Stimulated activated naive CD8-positive, alpha-beta T cell treated with anti-CD3 and anti-CD28 coated beads, Interleukin-15, amount 100 ng/mL, for 72 hours (primary cell): ENCODE results near the gene PDE8B.

Experiments
- ATAC-seq: fragments of 150-1000 bp; cut with Tn5 transposase; 2 replicates; pipeline ENCODE4 v1.10.0; 2021; ENCODE audit warnings: mild to moderate bottlenecking, moderate library complexity
- DNase-seq, 2 donors: peaks; one replicate each; pipeline ENCODE4 v3.0.0; 2021 to 2022
- H3K27ac Mint-ChIP-seq, 2 donors: one replicate each; pipeline ENCODE4 v1.8.0; 2022; ENCODE audit warnings: mild to moderate bottlenecking in 2 of 2, mixed read lengths in 2 of 2, moderate library complexity in 2 of 2
- H3K27me3 Mint-ChIP-seq: one replicate; pipeline ENCODE4 v1.8.0; 2022; ENCODE audit warnings: mixed read lengths
- H3K4me1 Mint-ChIP-seq: one replicate; pipeline ENCODE4 v1.8.0; 2022; ENCODE audit warnings: mild to moderate bottlenecking, mixed read lengths
- H3K4me3 Mint-ChIP-seq, 2 donors: one replicate each; pipeline ENCODE4 v1.8.0; 2022; ENCODE audit warnings: mild to moderate bottlenecking in 2 of 2, mixed read lengths in 2 of 2, moderate library complexity in 1 of 2
- H3K9me3 Mint-ChIP-seq, 2 donors: one replicate each; pipeline ENCODE4 v1.8.0; 2022; ENCODE audit warnings: mixed read lengths in 2 of 2

PDE8B gene

DNA sequence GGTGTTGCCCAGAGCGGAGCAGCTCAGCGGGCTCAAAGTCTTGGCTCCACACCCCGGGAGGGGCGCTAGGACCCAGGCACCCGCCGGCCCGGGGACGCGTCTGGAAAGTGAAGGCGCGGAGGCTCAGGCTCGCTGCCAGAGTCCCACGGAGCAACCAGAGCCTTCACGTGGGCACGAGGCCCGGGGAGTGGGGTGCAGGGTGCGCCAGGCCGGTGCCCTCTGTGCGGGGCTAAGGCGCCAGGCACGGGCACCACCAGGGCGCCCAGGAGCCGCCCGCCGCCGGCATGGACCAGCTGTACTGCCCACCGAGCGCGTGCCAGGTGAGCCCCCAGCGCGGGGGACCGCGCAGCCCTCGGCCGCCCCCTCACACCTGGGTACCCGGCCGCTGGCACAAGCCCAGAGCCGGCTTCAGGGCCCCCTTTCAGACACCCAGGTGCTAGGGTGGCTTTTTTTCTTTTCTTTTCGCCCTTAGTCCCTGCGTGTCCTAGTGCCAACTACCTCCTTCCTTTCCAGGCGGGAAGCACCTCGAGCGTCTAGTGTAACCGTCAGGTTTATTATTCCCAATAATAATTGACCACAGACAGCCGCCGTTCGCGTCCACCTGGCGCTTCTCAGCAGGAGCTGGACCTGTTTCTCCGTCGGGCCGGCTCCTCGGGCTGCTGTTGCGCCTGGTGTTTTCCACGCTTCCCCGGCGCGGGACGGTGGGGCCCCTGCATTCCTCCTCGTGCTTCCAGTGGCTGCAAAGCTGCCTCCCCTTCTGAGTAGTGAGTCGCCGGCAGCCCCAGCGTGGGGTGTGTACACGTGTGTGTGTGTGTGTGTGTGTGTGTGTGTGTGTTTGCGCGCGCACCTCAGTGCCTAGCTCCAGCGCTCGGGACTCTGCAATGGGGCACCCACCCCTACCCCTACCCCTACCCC, 30.1 kb upstream of the PDE8B start:
- Mint-ChIP-seq H3K27ac (no peak overlapping the region), H3K9me3 (no peaks in the 10 kb centered on the region), H3K4me3 (peak overlapping the region; percentile 65 to 72)

DNA sequence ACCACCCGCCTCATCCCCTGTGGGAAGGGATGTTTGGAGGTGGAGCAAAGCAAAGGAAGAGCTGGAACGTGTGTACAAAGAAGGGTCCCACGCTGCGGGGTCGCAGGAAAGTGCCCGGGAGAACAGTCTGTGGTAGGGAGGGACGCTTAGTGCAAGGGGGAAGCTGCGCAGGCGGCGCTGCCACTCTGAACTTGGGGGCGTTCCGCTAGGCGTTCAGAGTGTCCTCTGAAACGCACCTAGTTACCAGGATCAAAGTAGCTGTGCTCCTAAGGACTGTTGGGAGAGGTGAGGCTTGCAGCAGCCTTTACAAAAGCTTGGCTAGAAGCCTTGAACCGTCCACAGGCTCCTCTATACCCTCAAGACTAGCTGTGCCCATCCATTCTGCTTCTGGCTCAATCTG, 29.3 kb upstream of the PDE8B start:
- H3K9me3 Mint-ChIP-seq = no peaks in the 10 kb centered on the region
- H3K27me3 Mint-ChIP-seq = peaks cover 45% of the 10 kb centered on the region
- H3K27ac Mint-ChIP-seq = no peak overlapping the region
- H3K4me1 Mint-ChIP-seq = peaks cover 9% of the 10 kb centered on the region
- ATAC-seq = peak; percentile 25
- no peak for DNase-seq
- H3K4me3 Mint-ChIP-seq = no peak overlapping the region

More for the DNA sequence above, 30.1 kb upstream of the PDE8B start:
- Mint-ChIP-seq H3K27me3 (peaks cover 45% of the 10 kb centered on the region), H3K4me1 (peaks cover 9% of the 10 kb centered on the region)
- ATAC-seq (peak; percentile 65), DNase-seq (no peak)

GRCh38 chr5:77181596-77182304, 28.7 kb upstream of the PDE8B start:
- peaks cover 45% of the 10 kb centered on the region for H3K27me3 Mint-ChIP-seq

GRCh38 chr5:77182367-77182766, 28.1 kb upstream of the PDE8B start:
- H3K9me3 Mint-ChIP-seq = no peaks in the 10 kb centered on the region
- peaks cover 9% of the 10 kb centered on the region for H3K4me1 Mint-ChIP-seq
- ATAC-seq (peak; percentile 46), DNase-seq (no peak)
- H3K27me3 Mint-ChIP-seq = peaks cover 45% of the 10 kb centered on the region
- H3K27ac Mint-ChIP-seq = no peak overlapping the region
- no peak overlapping the region for H3K4me3 Mint-ChIP-seq

More at GRCh38 chr5:77181596-77182304, 28.7 kb upstream of the PDE8B start:
- no peaks in the 10 kb centered on the region for H3K9me3 Mint-ChIP-seq
- ATAC-seq = no peak
- peaks cover 9% of the 10 kb centered on the region for H3K4me1 Mint-ChIP-seq
- H3K4me3 Mint-ChIP-seq = no peak overlapping the region
- DNase-seq = no peak
- no peak overlapping the region for H3K27ac Mint-ChIP-seq

DNA sequence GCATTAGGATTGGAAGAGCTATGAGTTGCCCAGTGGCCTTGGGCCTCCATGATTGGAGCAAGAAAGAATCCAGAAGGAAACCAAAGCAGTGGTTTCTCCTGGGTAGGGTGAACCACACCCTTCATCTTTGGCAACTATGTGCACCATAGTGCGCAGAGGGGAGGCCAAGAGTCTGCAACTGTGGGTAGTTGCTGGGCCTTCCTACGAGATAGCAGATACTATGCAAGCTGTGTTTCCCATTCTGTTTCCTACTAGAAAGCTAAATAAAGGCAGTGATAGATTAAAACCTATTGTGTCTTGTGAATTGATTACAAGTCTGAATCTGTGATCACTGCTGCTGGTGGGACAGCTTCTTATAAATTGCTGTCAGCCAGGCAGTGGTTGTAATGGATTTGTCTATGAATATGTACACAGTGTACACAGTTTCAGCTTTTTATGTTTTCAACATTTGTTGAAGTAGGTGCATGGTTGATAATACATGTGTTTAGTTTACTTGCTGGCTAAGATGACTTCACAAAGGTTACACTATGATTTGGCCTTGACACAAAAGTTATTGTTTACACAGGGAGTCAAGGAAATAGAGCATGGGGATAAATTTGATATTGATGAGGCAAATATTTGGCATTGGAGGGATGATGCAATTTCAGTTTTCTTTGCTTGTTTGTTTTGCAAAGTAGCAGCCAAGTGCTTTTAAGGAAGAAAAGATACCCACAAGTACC, 23.7 kb upstream of the PDE8B start:
- Mint-ChIP-seq H3K27ac (no peak overlapping the region), H3K4me1 (no peaks in the 10 kb centered on the region), H3K9me3 (no peaks in the 10 kb centered on the region), H3K27me3 (peaks cover 28% of the 10 kb centered on the region), H3K4me3 (no peak overlapping the region)
- no peak for DNase-seq
- ATAC-seq = no peak

- H3K9me3 Mint-ChIP-seq = peaks cover 0 to 3% of the 10 kb centered on the region in 2 donors
- no peak overlapping the region for H3K4me3 Mint-ChIP-seq
- no peak for ATAC-seq
- peaks cover 12% of the 10 kb centered on the region for H3K27me3 Mint-ChIP-seq
- no peaks in the 10 kb centered on the region for H3K4me1 Mint-ChIP-seq
- no peak overlapping the region for H3K27ac Mint-ChIP-seq
- DNase-seq = no peak
Observed at GRCh38 chr5:77189421-77189820, 21.1 kb upstream of the PDE8B start.

DNA sequence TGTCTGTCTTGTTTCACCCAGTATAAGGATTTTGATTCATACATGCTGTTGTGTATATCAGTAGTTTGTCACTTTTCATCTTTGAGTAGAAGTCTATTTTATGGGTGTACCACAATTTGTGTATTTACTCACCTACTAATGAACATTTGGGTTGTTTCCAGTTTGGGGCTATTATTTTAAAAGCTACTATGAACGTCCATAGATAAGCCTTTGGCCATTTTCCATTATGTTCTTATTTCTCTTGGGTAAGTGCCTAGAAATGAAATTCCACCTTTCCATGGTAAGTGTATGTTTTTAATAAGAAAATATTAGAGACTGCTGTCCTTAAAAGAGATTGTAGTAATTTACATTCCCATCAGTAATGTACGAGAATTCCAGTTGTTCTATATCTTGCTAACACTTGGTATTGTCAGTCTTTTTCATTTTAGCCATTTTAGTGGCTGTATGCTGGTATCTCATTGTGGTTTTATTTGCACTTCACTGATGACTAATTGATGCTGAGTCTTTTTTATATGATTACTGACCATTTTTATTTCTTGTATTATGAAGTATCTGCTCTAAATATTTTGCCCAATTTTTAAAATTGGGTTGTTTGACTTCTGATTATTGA, 17.9 kb upstream of the PDE8B start:
- DNase-seq (no peak), ATAC-seq (no peak)
- H3K27ac Mint-ChIP-seq = no peak overlapping the region
- no peak overlapping the region for H3K4me3 Mint-ChIP-seq
- peaks cover 3 to 16% of the 10 kb centered on the region in 2 donors for H3K9me3 Mint-ChIP-seq
- H3K27me3 Mint-ChIP-seq = peaks cover 22% of the 10 kb centered on the region
- H3K4me1 Mint-ChIP-seq = no peaks in the 10 kb centered on the region

DNA sequence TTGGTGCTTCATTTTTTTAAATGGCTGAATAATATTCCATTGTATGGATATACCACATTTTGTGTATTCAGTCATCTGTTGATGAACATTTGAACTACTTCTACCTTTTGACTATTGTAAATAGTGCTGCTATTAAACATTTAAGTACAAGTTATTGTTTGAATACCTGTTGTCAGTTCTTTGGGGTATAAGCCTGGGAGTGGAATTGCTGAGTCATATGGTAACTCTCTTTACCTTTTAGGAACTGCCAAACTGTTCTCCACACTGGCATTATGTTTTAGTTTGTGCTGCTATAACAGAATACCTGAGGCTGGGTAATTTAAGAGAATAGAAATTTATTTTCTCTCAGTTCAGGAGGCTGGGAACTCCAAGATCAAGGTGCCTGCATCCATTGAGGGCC, 15.7 kb upstream of the PDE8B start:
- H3K27ac Mint-ChIP-seq = no peak overlapping the region
- peaks cover 8 to 27% of the 10 kb centered on the region in 2 donors for H3K9me3 Mint-ChIP-seq
- DNase-seq (no peak), ATAC-seq (no peak)
- H3K27me3 Mint-ChIP-seq = peaks cover 26% of the 10 kb centered on the region
- no peaks in the 10 kb centered on the region for H3K4me1 Mint-ChIP-seq
- no peak overlapping the region for H3K4me3 Mint-ChIP-seq

- H3K4me1 Mint-ChIP-seq = no peaks in the 10 kb centered on the region
- no peak overlapping the region for H3K4me3 Mint-ChIP-seq
- no peak overlapping the region for H3K27ac Mint-ChIP-seq
- H3K27me3 Mint-ChIP-seq = peaks cover 26% of the 10 kb centered on the region
- DNase-seq (no peak), ATAC-seq (no peak)
- H3K9me3 Mint-ChIP-seq = peaks cover 8 to 27% of the 10 kb centered on the region in 2 donors
Observed at GRCh38 chr5:77197840-77198554, 12.5 kb upstream of the PDE8B start.

DNA sequence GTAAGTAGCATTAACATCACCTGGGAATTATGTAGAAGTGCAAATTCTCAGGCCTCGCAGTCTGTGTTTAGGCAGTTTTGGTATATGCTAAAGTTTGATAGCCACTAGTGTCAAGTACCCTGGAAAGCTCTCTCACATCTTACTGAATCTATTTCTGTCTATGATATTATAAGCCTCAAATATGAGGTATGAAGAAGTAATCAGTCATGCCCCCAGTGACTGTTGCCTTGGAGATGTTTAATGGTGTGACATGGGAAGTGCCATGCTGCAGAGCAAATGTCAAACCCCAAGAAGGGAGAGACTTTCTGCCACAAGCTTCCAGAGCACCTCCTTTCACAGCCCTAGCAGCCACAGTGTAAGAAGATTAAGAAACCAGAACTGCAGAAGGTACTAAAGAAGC, 9.8 kb upstream of the PDE8B start:
- peaks cover 7% of the 10 kb centered on the region for H3K4me1 Mint-ChIP-seq
- no peak overlapping the region for H3K4me3 Mint-ChIP-seq
- H3K9me3 Mint-ChIP-seq = peaks cover 8 to 16% of the 10 kb centered on the region in 2 donors
- H3K27me3 Mint-ChIP-seq = peaks cover 19% of the 10 kb centered on the region
- no peak for DNase-seq
- no peak overlapping the region for H3K27ac Mint-ChIP-seq
- no peak for ATAC-seq

- H3K4me1 Mint-ChIP-seq = peaks cover 7% of the 10 kb centered on the region
- peaks cover 28% of the 10 kb centered on the region for H3K27me3 Mint-ChIP-seq
- DNase-seq = no peak
- ATAC-seq = no peak
- H3K27ac Mint-ChIP-seq = no peak overlapping the region
- H3K9me3 Mint-ChIP-seq = peaks cover 8 to 15% of the 10 kb centered on the region in 2 donors
- H3K4me3 Mint-ChIP-seq = no peak overlapping the region
Observed at GRCh38 chr5:77202145-77202544, 8.3 kb upstream of the PDE8B start.

GRCh38 chr5:77204967-77205366, 5.5 kb upstream of the PDE8B start:
- DNase-seq (no peak), ATAC-seq (no peak)
- Mint-ChIP-seq H3K27me3 (peaks cover 31% of the 10 kb centered on the region), H3K9me3 (no peaks in the 10 kb centered on the region), H3K27ac (no peak overlapping the region), H3K4me3 (no peak overlapping the region), H3K4me1 (peaks cover 13% of the 10 kb centered on the region)

DNA sequence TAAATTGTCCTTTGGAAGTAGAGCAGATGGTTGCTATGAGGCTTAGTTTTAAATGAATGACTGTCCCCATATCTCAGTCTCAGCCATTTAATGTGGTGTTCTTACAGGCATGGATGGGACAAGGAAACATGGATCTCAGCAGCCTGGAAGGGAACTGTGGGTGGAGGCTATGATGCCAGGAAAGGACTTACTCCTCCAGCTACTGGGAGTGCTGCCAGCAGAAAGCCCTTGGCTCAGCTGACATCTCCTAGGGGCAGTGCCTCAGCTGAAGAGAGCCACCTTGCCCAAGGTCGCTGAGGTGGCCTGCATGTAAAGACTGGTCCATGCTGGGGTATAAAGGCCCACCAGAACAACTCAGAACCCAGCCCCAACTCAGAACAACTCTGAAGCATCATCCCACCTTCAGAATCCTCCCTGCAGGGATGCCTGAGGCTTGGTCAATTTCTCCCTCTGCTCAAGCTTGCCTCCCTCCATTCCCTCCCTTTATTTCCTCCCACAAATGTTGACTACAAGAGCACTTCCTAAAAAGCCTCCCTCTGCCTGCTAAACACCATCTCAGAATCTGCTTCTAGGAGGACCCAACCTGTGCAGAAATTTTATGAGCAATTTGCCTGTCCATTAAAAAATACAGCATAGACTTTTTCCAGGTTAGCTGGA, 1.8 kb upstream of the PDE8B start:
- H3K27ac Mint-ChIP-seq = no peak overlapping the region
- peaks cover 64% of the 10 kb centered on the region for H3K27me3 Mint-ChIP-seq
- ATAC-seq = no peak
- DNase-seq = no peak
- H3K4me3 Mint-ChIP-seq = no peak overlapping the region
- peaks cover 25% of the 10 kb centered on the region for H3K4me1 Mint-ChIP-seq
- no peaks in the 10 kb centered on the region for H3K9me3 Mint-ChIP-seq

DNA sequence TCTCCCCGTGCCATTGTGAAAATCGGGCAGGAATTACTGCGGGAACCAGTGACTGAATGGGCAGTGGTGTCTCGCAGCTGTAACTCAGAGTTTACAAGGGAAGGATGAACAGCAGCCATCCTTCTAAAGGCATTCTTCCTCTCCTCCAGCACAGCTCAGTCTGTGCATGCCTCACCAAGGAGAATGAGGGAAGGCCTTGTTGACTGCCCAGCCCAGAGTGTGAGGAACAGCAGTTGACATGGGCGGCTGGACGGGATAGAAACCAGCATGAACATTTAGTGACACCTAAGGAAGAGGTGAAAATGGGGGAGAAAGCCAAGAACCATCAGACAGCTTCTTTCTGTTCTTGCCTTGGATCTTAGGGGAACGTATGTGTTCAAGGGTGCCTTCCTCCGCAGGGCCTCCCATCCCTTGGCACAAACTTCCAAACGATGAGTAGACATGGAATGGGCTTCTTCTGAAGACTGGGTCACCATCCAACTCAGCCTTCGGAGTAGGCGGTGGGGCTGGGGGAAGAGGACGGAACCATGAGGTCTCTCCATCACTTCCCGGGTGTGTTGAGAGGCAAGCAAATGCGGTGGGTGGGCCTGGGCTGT, 887 bp upstream of the PDE8B start:
- H3K27me3 Mint-ChIP-seq = peaks cover 73% of the 10 kb centered on the region
- ATAC-seq (no peak), DNase-seq (no peak)
- no peaks in the 10 kb centered on the region for H3K9me3 Mint-ChIP-seq
- peak overlapping the region in 1 of 2 donors; percentile 57 for H3K27ac Mint-ChIP-seq
- peaks cover 25% of the 10 kb centered on the region for H3K4me1 Mint-ChIP-seq
- peak overlapping the region; percentile 69 to 79 for H3K4me3 Mint-ChIP-seq
